IPS DF 6.9 (cell line): ENCODE measurements around the gene TAPT1.
"Not testable (repeated sequence)": the region's sequence is repeated elsewhere in the genome, so short reads cannot be mapped to it uniquely, and the experiment has no call there.

Experiments used
- DNase-seq: peaks from one replicate; pipeline ENCODE4 v3.0.0-alpha.2; 2013; ENCODE audit warnings: low read depth, low spot score
- H3K27ac ChIP-seq: one replicate; pipeline ENCODE4 v1.5.1; 2013; ENCODE audit warnings: low read length, control low read depth
- H3K27me3 ChIP-seq: 2 replicates; pipeline ENCODE4 v1.6.1; 2013; ENCODE audit warnings: mild to moderate bottlenecking, low read length; ENCODE audit not compliant: control insufficient read depth, insufficient read depth
- H3K36me3 ChIP-seq: 2 replicates; pipeline ENCODE4 v1.6.1; 2013; ENCODE audit warnings: low read length; ENCODE audit not compliant: control insufficient read depth, insufficient read depth
- H3K4me1 ChIP-seq: 2 replicates; pipeline ENCODE4 v1.6.1; 2013; ENCODE audit warnings: low read length; ENCODE audit not compliant: control insufficient read depth, insufficient read depth
- H3K4me3 ChIP-seq: 2 replicates; pipeline ENCODE4 v1.5.1; 2013; ENCODE audit warnings: mild to moderate bottlenecking, low read length
- H3K9me3 ChIP-seq: 2 replicates; pipeline ENCODE4 v1.6.1; 2013; ENCODE audit warnings: low read length, inconsistent platforms; ENCODE audit not compliant: control insufficient read depth, insufficient read depth
- WGBS: extraction: QIAGEN DNeasy Blood & Tissue Kit; methylation state at CpG from one replicate; pipeline ENCODE4 v1.1.7; 2013; ENCODE audit warnings: mixed read lengths, missing lambda C conversion rate; ENCODE audit not compliant: insufficient read length, insufficient coverage; 5-methylcytosine and 5-hydroxymethylcytosine counted together

TAPT1 gene, protein sequence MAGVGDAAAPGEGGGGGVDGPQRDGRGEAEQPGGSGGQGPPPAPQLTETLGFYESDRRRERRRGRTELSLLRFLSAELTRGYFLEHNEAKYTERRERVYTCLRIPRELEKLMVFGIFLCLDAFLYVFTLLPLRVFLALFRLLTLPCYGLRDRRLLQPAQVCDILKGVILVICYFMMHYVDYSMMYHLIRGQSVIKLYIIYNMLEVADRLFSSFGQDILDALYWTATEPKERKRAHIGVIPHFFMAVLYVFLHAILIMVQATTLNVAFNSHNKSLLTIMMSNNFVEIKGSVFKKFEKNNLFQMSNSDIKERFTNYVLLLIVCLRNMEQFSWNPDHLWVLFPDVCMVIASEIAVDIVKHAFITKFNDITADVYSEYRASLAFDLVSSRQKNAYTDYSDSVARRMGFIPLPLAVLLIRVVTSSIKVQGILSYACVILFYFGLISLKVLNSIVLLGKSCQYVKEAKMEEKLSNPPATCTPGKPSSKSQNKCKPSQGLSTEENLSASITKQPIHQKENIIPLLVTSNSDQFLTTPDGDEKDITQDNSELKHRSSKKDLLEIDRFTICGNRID

DNA sequence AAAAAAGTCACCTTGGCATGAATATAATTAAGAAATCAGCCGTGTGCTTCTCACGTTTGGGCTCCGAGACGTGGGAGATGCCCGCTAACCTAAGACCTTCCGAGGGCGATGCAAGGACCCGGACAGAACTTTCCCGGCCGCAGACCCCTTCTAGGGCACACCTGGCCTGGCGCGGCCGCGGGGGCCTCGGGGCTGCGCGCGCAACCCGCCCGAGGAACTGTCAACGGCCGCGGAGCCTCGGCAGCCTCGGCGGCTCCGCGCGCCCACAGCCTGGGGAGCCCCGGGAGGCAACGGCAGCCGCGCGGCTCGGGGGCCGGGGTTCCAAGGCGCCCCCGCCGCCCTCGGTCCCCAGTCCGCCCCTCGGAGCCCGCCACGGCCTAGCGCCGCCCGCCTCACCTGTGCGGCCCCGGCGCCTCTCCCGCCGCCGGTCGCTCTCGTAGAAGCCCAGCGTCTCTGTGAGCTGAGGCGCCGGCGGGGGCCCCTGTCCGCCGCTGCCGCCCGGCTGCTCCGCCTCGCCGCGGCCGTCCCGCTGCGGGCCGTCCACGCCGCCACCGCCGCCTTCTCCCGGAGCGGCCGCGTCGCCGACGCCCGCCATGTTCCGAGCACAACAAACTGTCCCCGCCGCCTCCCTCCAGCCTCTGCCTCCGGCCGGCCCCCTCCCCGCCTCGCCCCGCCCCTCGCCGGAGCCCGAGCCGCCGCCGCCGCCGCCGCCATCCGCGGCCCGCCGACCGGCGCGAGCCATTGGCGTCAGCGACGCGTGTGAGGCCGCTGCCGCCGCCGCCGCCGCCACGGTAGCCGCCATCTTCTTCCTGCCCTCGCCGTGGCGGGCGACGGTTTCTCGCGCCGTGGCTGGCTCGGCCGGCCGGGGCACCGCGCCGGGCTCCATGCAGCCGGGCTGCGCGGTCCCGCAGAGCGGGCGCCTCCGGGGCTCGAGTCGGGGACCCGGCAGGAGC lies at the start of gene TAPT1:
TSS of gene TAPT1 (minus strand) at position 609 of the 953 bp plus-strand sequence. CDS start at position 595, 14 bp downstream.
- Histone ChIP-seq H3K4me3 (peak within 1 kb of the TSS; percentile 89), H3K27ac (no peak within 1 kb of the TSS), H3K36me3 (no peaks in the 10 kb centered on the region), H3K27me3 (no peaks in the 10 kb centered on the region), H3K4me1 (peaks cover 2% of the 10 kb centered on the region; the same call in 1 of the 2 replicates), H3K9me3 (no peaks in the 10 kb centered on the region)
- WGBS: no CpG with 5 or more reads among the region's 143 CpGs
- DNase-seq: no peak

DNA sequence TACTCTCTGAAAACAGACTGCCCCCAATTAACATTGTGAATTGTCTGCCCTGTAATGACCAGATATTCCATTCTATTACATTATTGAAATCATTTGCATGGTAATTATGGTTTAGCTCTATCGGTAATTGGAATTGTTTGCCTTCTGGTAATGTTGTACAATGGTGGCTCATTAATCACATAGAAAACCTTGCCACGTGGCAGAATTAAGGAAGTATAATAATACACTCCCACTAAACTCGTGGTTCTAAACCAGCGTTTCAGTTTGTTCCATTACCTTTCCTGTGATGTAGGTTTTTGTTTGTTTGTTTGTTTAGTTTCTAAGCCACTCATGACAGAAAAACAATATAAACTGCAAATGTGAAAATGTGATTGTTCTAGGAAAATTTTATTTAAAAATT lies 45.1 kb upstream of the TAPT1 start:
- no peaks in the 10 kb centered on the region for H3K36me3 ChIP-seq
- H3K27ac ChIP-seq: no peak overlapping the region
- DNase-seq: no peak
- no peak overlapping the region for H3K4me3 ChIP-seq
- H3K27me3 ChIP-seq: no peaks in the 10 kb centered on the region
- no peaks in the 10 kb centered on the region for H3K9me3 ChIP-seq
- WGBS: no CpG with 5 or more reads among the region's 4 CpGs
- no peaks in the 10 kb centered on the region for H3K4me1 ChIP-seq

DNA sequence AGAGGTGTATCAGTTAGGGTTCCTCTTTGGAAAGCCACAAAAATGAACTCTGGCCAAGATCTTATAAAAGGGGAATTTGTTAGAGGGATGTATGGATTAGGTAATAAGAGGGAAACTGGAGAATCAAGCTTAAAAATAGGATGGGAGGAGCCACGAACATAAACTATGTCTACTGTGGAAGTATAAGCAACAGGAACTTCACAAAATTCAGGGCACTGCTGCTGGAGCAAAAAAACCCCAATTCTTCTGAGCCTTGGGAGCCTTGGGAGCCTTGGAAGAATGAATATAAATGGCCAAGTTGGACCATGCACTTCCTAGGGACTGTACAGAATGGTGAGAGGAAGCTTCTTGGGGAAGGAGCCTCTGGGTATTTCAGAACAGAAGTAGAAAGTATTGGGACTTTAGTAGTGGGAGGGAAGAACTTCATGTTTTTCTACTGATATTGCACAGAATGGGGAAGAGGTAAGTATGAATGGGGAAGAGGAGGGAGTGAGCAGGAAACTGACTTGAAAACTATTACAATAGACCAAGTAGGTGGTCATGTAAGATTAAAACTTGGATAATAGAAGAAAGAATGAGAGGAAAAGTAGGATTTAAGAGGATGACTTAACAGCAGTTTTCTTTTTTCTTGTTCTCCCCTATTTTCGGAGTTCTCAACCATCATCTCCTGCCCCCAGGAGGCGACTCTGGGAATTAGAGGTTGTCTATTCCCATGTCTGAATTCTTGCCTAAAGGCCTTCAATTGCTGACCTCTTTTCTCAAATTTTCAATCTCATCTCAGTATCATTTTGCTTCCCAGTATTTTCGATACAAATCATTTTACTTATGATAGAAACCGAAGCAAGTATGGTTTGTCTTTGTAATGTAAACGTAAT lies 44.4 kb upstream of the TAPT1 start:
- Histone ChIP-seq H3K36me3 (no peaks in the 10 kb centered on the region), H3K27ac (no peak overlapping the region), H3K9me3 (no peaks in the 10 kb centered on the region), H3K4me3 (no peak overlapping the region), H3K27me3 (no peaks in the 10 kb centered on the region), H3K4me1 (no peaks in the 10 kb centered on the region)
- WGBS: 100% methylated on average over 1 of the region's 6 CpGs
- DNase-seq: no peak

DNA sequence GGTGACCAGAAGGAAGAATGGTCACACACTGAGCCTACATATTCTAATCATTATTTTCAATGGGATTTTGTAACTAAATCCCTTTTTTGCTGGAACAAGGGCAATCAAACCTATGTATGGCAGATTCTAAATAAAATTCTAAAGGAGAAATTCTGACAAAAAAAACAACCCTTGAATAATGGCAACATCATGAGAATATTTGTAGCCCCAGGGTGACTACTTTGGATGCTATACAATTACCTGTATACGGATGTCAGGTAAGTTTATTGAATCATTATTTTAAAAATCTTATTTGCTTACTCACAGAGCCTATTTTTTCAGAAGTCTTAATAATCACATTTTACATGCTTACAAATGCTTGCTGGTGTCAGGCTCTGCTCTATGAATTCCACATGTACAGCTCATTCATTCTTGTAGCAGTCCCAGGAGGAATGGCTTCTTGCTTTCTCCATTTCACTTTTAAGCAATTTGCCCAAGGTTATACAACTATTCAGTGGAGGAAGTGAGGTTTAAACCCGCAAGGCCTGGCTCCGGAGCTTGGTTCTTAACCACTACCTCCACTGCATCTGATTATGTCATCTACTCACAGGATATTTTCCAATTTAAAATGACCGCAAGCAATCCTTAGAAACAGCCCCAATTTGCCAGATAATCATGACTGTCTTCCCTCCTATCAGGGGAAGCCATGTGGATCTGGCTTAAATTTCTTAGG lies 43.6 kb upstream of the TAPT1 start:
- H3K4me3 ChIP-seq, H3K27me3 ChIP-seq, H3K4me1 ChIP-seq, H3K9me3 ChIP-seq, DNase-seq, H3K36me3 ChIP-seq, H3K27ac ChIP-seq: not testable (repeated sequence)
- WGBS: no CpG with 5 or more reads among the region's 4 CpGs

DNA sequence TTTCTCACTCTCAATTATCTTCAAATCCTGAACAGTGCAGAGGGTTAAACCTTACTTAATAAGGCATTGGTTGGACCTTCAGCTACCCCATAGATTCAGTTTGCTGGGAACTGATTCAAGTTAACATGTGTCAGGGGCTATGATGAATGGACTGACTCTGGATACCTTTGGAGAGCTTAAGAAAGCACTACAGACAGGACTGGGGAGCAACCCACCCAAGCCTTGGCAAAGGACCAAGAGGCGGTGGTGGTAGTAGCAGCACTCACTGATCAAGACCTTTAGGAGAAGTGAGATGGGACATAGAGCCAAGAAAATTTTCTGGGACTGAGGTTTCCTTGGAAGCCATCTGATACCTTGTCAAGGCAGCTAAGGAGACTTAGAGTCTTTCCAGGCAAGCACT lies 43.0 kb upstream of the TAPT1 start:
- no peaks in the 10 kb centered on the region for H3K9me3 ChIP-seq
- H3K27me3 ChIP-seq: no peaks in the 10 kb centered on the region
- no peaks in the 10 kb centered on the region for H3K4me1 ChIP-seq
- no peaks in the 10 kb centered on the region for H3K36me3 ChIP-seq
- H3K27ac ChIP-seq: no peak overlapping the region
- WGBS: no CpG with 5 or more reads among the region's 1 CpG
- H3K4me3 ChIP-seq: no peak overlapping the region
- DNase-seq: no peak

- no peaks in the 10 kb centered on the region for H3K4me1 ChIP-seq
- H3K4me3 ChIP-seq: no peak overlapping the region
- no peak for DNase-seq
- no peaks in the 10 kb centered on the region for H3K27me3 ChIP-seq
- H3K36me3 ChIP-seq: no peaks in the 10 kb centered on the region
- no peaks in the 10 kb centered on the region for H3K9me3 ChIP-seq
- no peak overlapping the region for H3K27ac ChIP-seq
- WGBS: no CpG with 5 or more reads among the region's 3 CpGs
Observed at GRCh38 chr4:16268290-16268689, 42.0 kb upstream of the TAPT1 start.

DNA sequence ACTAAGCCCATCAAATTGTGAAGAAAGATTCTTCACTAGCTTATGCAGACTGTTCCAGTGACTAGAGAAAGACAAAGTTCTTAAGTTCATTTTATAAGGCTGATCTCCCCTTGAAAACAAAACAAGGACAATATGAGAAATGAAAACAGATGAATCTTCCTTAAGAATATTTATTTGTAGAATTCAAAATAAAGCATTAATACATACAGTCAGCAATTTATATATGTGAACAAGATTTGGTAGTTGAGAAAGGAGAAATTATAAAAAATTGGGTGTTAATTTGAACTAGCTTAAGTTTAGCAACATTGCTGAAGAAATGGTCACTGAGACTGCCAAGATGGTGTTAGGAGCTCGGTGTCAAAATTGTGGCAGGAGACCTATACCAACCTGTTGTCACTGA lies 41.4 kb upstream of the TAPT1 start:
- H3K9me3 ChIP-seq: no peaks in the 10 kb centered on the region
- no peaks in the 10 kb centered on the region for H3K4me1 ChIP-seq
- no peak overlapping the region for H3K4me3 ChIP-seq
- DNase-seq: no peak
- no peaks in the 10 kb centered on the region for H3K36me3 ChIP-seq
- no peak overlapping the region for H3K27ac ChIP-seq
- H3K27me3 ChIP-seq: no peaks in the 10 kb centered on the region
- no CpG with 5 or more reads among the region's 1 CpG for WGBS

- H3K4me1 ChIP-seq: no peaks in the 10 kb centered on the region
- no peak for DNase-seq
- no peaks in the 10 kb centered on the region; the same call in 1 of the 2 replicates for H3K27me3 ChIP-seq
- no peaks in the 10 kb centered on the region for H3K36me3 ChIP-seq
- no peak overlapping the region for H3K4me3 ChIP-seq
- WGBS: no CpG with 5 or more reads among the region's 3 CpGs
- no peaks in the 10 kb centered on the region for H3K9me3 ChIP-seq
- no peak overlapping the region for H3K27ac ChIP-seq
Observed at GRCh38 chr4:16265820-16266219, 39.5 kb upstream of the TAPT1 start.

DNA sequence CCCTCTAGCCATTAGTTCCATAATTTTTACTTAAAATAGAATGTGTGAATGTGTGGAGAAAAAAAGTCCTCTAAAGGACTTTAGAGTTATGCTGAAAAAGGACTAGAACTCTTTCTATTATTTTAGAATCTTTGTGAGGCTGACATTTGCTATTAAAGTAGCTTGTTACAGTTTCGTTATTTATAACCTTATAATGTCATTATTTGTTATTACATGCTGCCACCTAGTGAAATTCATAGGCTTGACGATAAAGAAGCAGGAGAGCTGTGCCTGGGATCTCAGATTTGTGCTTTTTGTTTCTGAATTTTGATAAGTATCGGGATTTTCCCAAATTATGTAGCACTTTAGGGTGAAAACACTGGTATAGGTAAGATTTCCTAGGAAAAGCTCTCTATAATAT lies 38.5 kb upstream of the TAPT1 start:
- H3K36me3 ChIP-seq: no peaks in the 10 kb centered on the region
- H3K27ac ChIP-seq: no peak overlapping the region
- H3K4me1 ChIP-seq: no peaks in the 10 kb centered on the region
- H3K27me3 ChIP-seq: no peaks in the 10 kb centered on the region; the same call in 1 of the 2 replicates
- no peak overlapping the region for H3K4me3 ChIP-seq
- H3K9me3 ChIP-seq: no peaks in the 10 kb centered on the region
- no CpG with 5 or more reads among the region's 3 CpGs for WGBS
- no peak for DNase-seq
